DOHH2 (cell line): ENCODE results near the gene SUMF2.

ENCODE experiments used
- CTCF ChIP-seq: fragments of 200-600 bp; sonication (generic); IDR thresholded peaks from one replicate; pipeline ENCODE4 v1.5.1; 2014; ENCODE audit warnings: antibody characterized with exemption, mild to moderate bottlenecking, low read depth, low read length; ENCODE audit not compliant: poor library complexity, severe bottlenecking
- EZH2phosphoT487 ChIP-seq: fragments of 200-600 bp; sonication (generic); IDR thresholded peaks from 2 replicates; pipeline ENCODE4 v1.6.1; 2017; ENCODE audit warnings: borderline replicate concordance, mild to moderate bottlenecking, antibody characterized with exemption, low read length, moderate library complexity, mixed read lengths

GRCh38 chr7:56083150-56083785, 19.2 kb downstream of the SUMF2 start:
- TF ChIP-seq CTCF: no peak
- no peak for TF ChIP-seq EZH2phosphoT487
